ENCODE measurements around the gene PTPRM.

GRCh38 chr18:8448130-8448529 is 881.0 kb downstream of the PTPRM start:
- TF ChIP-seq CTCF (conservative IDR thresholded peaks at IDR 0.05; ENCODE audit: low read depth, low read length): no peak
- TF ChIP-seq EZH2 (IDR thresholded peaks at IDR 0.05; ENCODE audit: borderline replicate concordance, low read depth, low read length, poor library complexity, severe bottlenecking): no peak
